ENCODE results near the gene TSNAXIP1. TPM values are rescaled to one million over a fixed set of nuclear protein-coding genes. Genes with fewer than 3 reads are reported as not detected.

TSNAXIP1 gene
- total RNA-seq, 2 experiments from 2014 or later: 0.40 to 0.47 TPM

DNA sequence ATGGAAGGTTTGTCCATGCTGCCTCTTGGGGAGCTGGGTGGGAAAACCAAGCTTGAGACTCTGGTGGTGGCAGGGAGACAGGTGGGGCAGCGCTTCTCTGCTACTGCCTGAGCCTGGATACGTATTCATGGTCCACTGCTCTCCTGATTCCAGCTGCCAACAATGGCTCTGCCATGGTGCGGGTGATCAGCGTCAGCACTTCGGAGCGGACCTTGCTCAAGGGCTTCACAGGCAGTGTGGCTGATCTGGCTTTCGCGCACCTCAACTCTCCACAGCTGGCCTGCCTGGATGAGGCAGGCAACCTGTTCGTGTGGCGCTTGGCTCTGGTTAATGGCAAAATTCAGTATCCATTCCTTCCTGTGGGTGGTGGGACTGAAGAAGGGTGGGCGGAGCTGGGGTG is 70.4 kb downstream of the TSNAXIP1 start:
- Mint-ChIP-seq H3K27me3 (no peaks in the 10 kb centered on the region), H3K36me3 (ENCODE audit: low read depth) (peaks cover 33% of the 10 kb centered on the region), H3K4me1 (ENCODE audit: low read depth) (peaks cover 27% of the 10 kb centered on the region), H3K4me3 (no peak overlapping the region), H3K27ac (no peak overlapping the region), H3K9me3 (no peaks in the 10 kb centered on the region)
- DNase-seq: no peak
- ChIA-PET POLR2A (interaction anchor here (1.3 kb wide), 1 partner anchor 11 kb away, joined by 3 read pairs; no protein-coding TSS in a partner anchor), CTCF (interaction anchor here (1.5 kb wide), 2 partner anchors 9 to 61 kb away, joined by 5 to 7 read pairs; no protein-coding TSS in a partner anchor)
- no peak for TF ChIP-seq CTCF (IDR thresholded peaks at IDR 0.05)
- ATAC-seq: no peak
- intact Hi-C loops (cut with micrococcal nuclease): no loop called here

Other genes starting within 250 kb of the TSNAXIP1 start
- 10 to 100 TPM; 47.4 to 50.6 TPM for gene CTCF, start 244.4 kb upstream of the TSNAXIP1 start, total RNA-seq
- 100 to 1,000 TPM; 151 to 155 TPM for gene CARMIL2, start 161.7 kb upstream of the TSNAXIP1 start, total RNA-seq
- gene ACD, start 146.6 kb upstream of the TSNAXIP1 start, total RNA-seq: 10 to 100 TPM; 50.8 to 53.7 TPM
- gene PARD6A, start 145.9 kb upstream of the TSNAXIP1 start, total RNA-seq: 1 to 10 TPM; 6.3 to 7.2 TPM
- gene ENKD1, start 140.1 kb upstream of the TSNAXIP1 start, total RNA-seq: 1 to 10 TPM; 8.4 to 8.9 TPM
- 1 to 10 TPM; 2.8 to 4.7 TPM for gene C16orf86, start 140.1 kb upstream of the TSNAXIP1 start, total RNA-seq
- gene GFOD2, start 87.6 kb upstream of the TSNAXIP1 start, total RNA-seq: 10 to 100 TPM; 11.6 to 14.1 TPM
- 10 to 100 TPM; 15.9 to 18.9 TPM for gene RANBP10, start 329 bp upstream of the TSNAXIP1 start, total RNA-seq
- 10 to 100 TPM; 40.6 to 40.7 TPM for gene THAP11, start 35.4 kb downstream of the TSNAXIP1 start, total RNA-seq
- gene NUTF2, start 40.0 kb downstream of the TSNAXIP1 start, total RNA-seq: 100 to 1,000 TPM; 152 to 157 TPM
- gene CENPT, start 40.8 kb downstream of the TSNAXIP1 start, total RNA-seq: 10 to 100 TPM; 40.4 to 42.2 TPM
- 10 to 100 TPM; 78.7 to 90.9 TPM for gene EDC4, start 66.2 kb downstream of the TSNAXIP1 start, total RNA-seq
- gene NRN1L, start 78.0 kb downstream of the TSNAXIP1 start, total RNA-seq: under 1 TPM in 1 of 2 experiments, not detected in 1; 0.83 TPM
- 1 to 10 TPM; 8.4 to 8.5 TPM for gene PSKH1, start 86.4 kb downstream of the TSNAXIP1 start, total RNA-seq
- 1 to 10 TPM; 3.8 to 3.9 TPM for gene CTRL, start 125.0 kb downstream of the TSNAXIP1 start, total RNA-seq
- 100 to 1,000 TPM; 205 to 206 TPM for gene PSMB10, start 130.0 kb downstream of the TSNAXIP1 start, total RNA-seq
- gene LCAT, start 137.2 kb downstream of the TSNAXIP1 start, total RNA-seq: 10 to 100 TPM; 10.6 to 14.3 TPM
- 10 to 100 TPM; 32.5 to 38.0 TPM for gene SLC12A4, start 161.7 kb downstream of the TSNAXIP1 start, total RNA-seq
- gene DPEP3, start 173.6 kb downstream of the TSNAXIP1 start, total RNA-seq: under 1 TPM; 0.16 to 0.25 TPM
- gene DPEP2, start 192.6 kb downstream of the TSNAXIP1 start, total RNA-seq: 1 to 10 TPM; 2.9 TPM
- not detected for gene DPEP2NB, start 209.0 kb downstream of the TSNAXIP1 start, total RNA-seq
- 10 to 100 TPM; 16.6 to 17.3 TPM for gene DDX28, start 216.3 kb downstream of the TSNAXIP1 start, total RNA-seq
- gene DUS2, start 216.4 kb downstream of the TSNAXIP1 start, total RNA-seq: 10 to 100 TPM; 34.2 to 35.1 TPM

Data from activated CD8-positive, alpha-beta T cell treated with anti-CD3 and anti-CD28 coated beads for 36 hours (primary cell).